ENCODE data around the gene EFCAB14. TPM values are rescaled to one million over a fixed set of nuclear protein-coding genes. Genes with fewer than 3 reads are reported as not detected.
A peak's percentile ranks its signal among the peaks of the same experiment; 100 is the strongest.

The EFCAB14 gene
- total RNA-seq, 4 donors from 2014 or later: 129 to 162 (median 138) TPM

DNA sequence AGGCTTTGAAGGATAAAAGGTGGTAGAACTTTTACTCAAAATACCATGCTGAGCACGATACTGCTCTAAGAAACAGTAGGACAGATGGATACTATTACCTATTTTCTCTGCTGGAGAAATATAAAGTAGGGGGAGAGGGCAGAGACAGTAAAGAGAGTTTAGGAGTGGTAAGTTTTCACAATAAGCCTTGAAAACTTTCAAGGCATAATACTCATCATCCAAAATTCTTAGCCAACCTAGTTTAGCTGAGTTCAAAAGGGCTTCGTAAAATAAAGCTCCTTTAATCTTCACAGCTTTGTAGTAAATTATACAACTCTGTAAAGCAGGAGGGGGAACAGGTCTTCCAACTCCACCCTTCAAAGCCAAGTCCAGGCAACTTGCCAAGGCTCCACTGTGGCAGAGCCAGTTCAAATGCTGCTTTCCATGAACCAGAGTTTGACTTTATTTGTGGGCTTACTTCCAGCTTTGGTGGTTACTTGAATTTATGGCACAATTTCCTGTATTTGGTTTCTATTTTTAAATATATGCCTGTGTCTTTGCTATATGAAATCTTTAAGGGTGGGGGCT lies 31.7 kb downstream of the EFCAB14 start:
- Histone ChIP-seq H3K27ac (no peak overlapping the region), H3K4me3 (replicated peaks in 1 of 3) (no peak overlapping the region), H3K36me3 (peaks cover 43 to 47% of the 10 kb centered on the region in 2 donors), H3K4me1 (peaks cover 0 to 10% of the 10 kb centered on the region in 2 donors), H3K27me3 (no peaks in the 10 kb centered on the region), H3K9me3 (no peaks in the 10 kb centered on the region)
- 47 to 59% methylated on average over 2 of the region's 2 CpGs for whole genome bisulfite sequencing, 2 donors
- DNase-seq: peak; percentile 89 to 93
- TF ChIP-seq POLR2A (IDR thresholded peaks at IDR 0.05) (no peak), CTCF (IDR thresholded peaks at IDR 0.05) (no peak)
- intact Hi-C loops (cut with DNase I): no loop called here

DNA sequence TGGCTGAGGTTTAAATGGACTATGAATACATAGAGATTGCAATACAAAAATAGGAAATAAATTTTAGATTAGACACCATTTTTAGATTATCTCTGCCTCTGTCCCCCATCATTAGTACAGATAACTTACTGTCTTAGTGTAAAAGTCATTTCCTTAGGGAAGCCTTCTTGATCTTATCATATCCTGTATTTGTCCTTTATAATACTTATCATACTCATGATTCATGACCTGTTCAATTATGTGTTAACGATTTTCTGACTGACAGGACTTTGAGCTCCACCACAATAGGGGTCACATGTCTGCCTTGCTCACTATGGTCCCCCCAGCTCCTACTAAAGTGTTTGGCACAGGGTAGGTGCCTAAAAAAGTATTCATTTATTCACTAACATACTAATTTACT lies 32.7 kb downstream of the EFCAB14 start:
- Histone ChIP-seq H3K27me3 (no peaks in the 10 kb centered on the region), H3K36me3 (peaks cover 43 to 50% of the 10 kb centered on the region in 2 donors), H3K27ac (no peak overlapping the region), H3K4me1 (peaks cover 0 to 10% of the 10 kb centered on the region in 2 donors), H3K4me3 (replicated peaks in 1 of 3) (no peak overlapping the region), H3K9me3 (no peaks in the 10 kb centered on the region)
- DNase-seq: no peak
- intact Hi-C loops (cut with DNase I): no loop called here
- WGBS, 2 donors: 63 to 65% methylated on average over 1 of the region's 1 CpG
- TF ChIP-seq CTCF (IDR thresholded peaks at IDR 0.05) (no peak), POLR2A (IDR thresholded peaks at IDR 0.05) (no peak)

DNA sequence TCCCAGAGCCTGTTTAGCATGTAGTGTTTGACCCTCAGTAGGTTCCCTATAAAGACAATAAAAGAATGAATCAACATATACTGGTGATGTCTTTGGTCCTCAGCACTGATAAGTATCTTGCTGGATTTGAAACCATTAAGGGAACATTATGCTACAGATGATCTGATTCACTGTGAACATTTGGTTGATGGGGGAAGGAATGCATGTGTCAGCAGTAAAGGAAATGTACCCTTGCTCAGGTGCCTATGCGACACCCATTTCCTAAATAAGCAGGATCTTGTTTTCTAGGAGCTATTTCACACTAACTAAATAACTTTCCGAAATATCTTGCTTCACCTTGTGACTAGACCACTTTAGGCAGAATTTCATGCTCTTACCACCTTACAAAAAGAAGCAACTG lies 34.2 kb downstream of the EFCAB14 start:
- Histone ChIP-seq H3K9me3 (no peaks in the 10 kb centered on the region), H3K4me1 (peaks cover 0 to 10% of the 10 kb centered on the region in 2 donors), H3K4me3 (replicated peaks in 1 of 3) (no peak overlapping the region), H3K27ac (no peak overlapping the region), H3K36me3 (peaks cover 45 to 48% of the 10 kb centered on the region in 2 donors), H3K27me3 (no peaks in the 10 kb centered on the region)
- WGBS, 2 donors: 93 to 98% methylated on average over 2 of the region's 2 CpGs
- TF ChIP-seq CTCF (IDR thresholded peaks at IDR 0.05) (no peak), POLR2A (IDR thresholded peaks at IDR 0.05) (no peak)
- intact Hi-C loops (cut with DNase I): no loop called here
- no peak for DNase-seq

DNA sequence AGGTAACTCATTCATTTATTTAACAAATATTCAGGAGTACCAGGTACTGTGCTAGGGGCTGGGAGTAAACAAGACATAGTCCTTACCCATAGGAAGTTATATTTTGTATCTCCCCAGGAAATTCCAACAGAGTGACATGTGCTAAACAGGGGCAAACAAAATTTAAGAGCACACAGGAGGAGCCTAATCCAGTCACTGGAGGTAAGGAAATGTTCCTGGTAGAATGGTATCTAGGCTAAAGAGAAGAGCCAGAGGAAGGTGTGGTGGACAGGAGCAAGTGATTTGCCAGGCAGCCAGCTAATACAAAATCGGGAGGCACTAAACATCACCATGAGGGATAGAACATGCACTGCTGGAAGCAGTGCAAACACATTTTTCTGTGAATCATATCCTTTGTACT lies 36.9 kb downstream of the EFCAB14 start:
- Histone ChIP-seq H3K36me3 (peaks cover 44 to 45% of the 10 kb centered on the region in 2 donors), H3K27ac (no peak overlapping the region)
- WGBS, 2 donors: 57 to 61% methylated on average over 1 of the region's 1 CpG

More for the DNA sequence above, 36.9 kb downstream of the EFCAB14 start:
- intact Hi-C loops (cut with DNase I): no loop called here
- DNase-seq: no peak
- Histone ChIP-seq H3K27me3 (no peaks in the 10 kb centered on the region), H3K4me1 (peaks cover 0 to 2% of the 10 kb centered on the region in 2 donors), H3K9me3 (no peaks in the 10 kb centered on the region), H3K4me3 (replicated peaks in 1 of 3) (no peak overlapping the region)
- TF ChIP-seq CTCF (IDR thresholded peaks at IDR 0.05) (no peak), POLR2A (IDR thresholded peaks at IDR 0.05) (no peak)

All from thyroid gland (tissue), 4 donors.